Measurements from ENCODE around the gene PRIM2.
"Not testable (repeated sequence)": the region's sequence is repeated elsewhere in the genome, so short reads cannot be mapped to it uniquely, and the experiment has no call there.

- TF ChIP-seq POLR2AphosphoS5, CTCF (IDR thresholded peaks at IDR 0.05): not testable (repeated sequence)
These were observed 240.4 kb downstream of the PRIM2 start for GRCh38 chr6:57557855-57558254.
